ENCODE measurements around the gene TMEM220.

TMEM220 gene

GRCh38 chr17:10741416-10742135, 11.8 kb upstream of the TMEM220 start:
- Histone ChIP-seq H3K36me3 (replicated peaks; ENCODE audit: low read depth, low read length) (no peaks in the 10 kb centered on the region), H3K9ac (ENCODE audit: low read length) (no peak overlapping the region), H3K27ac (ENCODE audit: low read length) (no peak overlapping the region), H3K9me3 (ENCODE audit: insufficient read depth, low read length) (no peaks in the 10 kb centered on the region), H3K4me1 (ENCODE audit: low read length) (no peaks in the 10 kb centered on the region), H3K4me3 (ENCODE audit: low read length) (no peak overlapping the region), H3K4me2 (ENCODE audit: low read length) (no peak overlapping the region), H4K20me1 (ENCODE audit: insufficient read depth, low read length) (no peaks in the 10 kb centered on the region), H3K79me2 (ENCODE audit: low read length) (no peaks in the 10 kb centered on the region), H3K27me3 (ENCODE audit: low read depth, low read length) (no peaks in the 10 kb centered on the region; the same call in 1 of the 2 replicates), H2AFZ (ENCODE audit: low read depth, low read length) (no peak overlapping the region)
- no peak for TF ChIP-seq CTCF (IDR thresholded peaks at IDR 0.05; ENCODE audit: low read depth, low read length)
- no peak for TF ChIP-seq EZH2phosphoT487 (IDR thresholded peaks at IDR 0.05; ENCODE audit: low read depth)

GRCh38 chr17:10739386-10739785, 9.6 kb upstream of the TMEM220 start:
- no peaks in the 10 kb centered on the region for H4K20me1 ChIP-seq (ENCODE audit: insufficient read depth, low read length)
- H3K27me3 ChIP-seq (ENCODE audit: low read depth, low read length): no peaks in the 10 kb centered on the region
- H2AFZ ChIP-seq (ENCODE audit: low read depth, low read length): no peak overlapping the region
- H3K9ac ChIP-seq (ENCODE audit: low read length): no peak overlapping the region
- no peak overlapping the region for H3K27ac ChIP-seq (ENCODE audit: low read length)
- H3K4me2 ChIP-seq (ENCODE audit: low read length): no peak overlapping the region
- H3K36me3 ChIP-seq (replicated peaks; ENCODE audit: low read depth, low read length): no peaks in the 10 kb centered on the region
- H3K9me3 ChIP-seq (ENCODE audit: insufficient read depth, low read length): no peaks in the 10 kb centered on the region
- TF ChIP-seq CTCF (IDR thresholded peaks at IDR 0.05; ENCODE audit: low read depth, low read length) (no peak), EZH2phosphoT487 (IDR thresholded peaks at IDR 0.05; ENCODE audit: low read depth) (no peak)
- no peaks in the 10 kb centered on the region for H3K4me1 ChIP-seq (ENCODE audit: low read length)
- no peak overlapping the region for H3K4me3 ChIP-seq (ENCODE audit: low read length)
- H3K79me2 ChIP-seq (ENCODE audit: low read length): no peaks in the 10 kb centered on the region

GRCh38 chr17:10738521-10739258, 8.9 kb upstream of the TMEM220 start:
- Histone ChIP-seq H3K4me1 (ENCODE audit: low read length) (no peaks in the 10 kb centered on the region), H3K79me2 (ENCODE audit: low read length) (no peaks in the 10 kb centered on the region), H3K9ac (ENCODE audit: low read length) (no peak overlapping the region), H3K4me2 (ENCODE audit: low read length) (no peak overlapping the region), H3K9me3 (ENCODE audit: insufficient read depth, low read length) (no peaks in the 10 kb centered on the region), H3K36me3 (replicated peaks; ENCODE audit: low read depth, low read length) (no peaks in the 10 kb centered on the region), H2AFZ (ENCODE audit: low read depth, low read length) (no peak overlapping the region), H3K27me3 (ENCODE audit: low read depth, low read length) (no peaks in the 10 kb centered on the region), H3K4me3 (ENCODE audit: low read length) (no peak overlapping the region), H4K20me1 (ENCODE audit: insufficient read depth, low read length) (no peaks in the 10 kb centered on the region), H3K27ac (ENCODE audit: low read length) (no peak overlapping the region)
- TF ChIP-seq CTCF (IDR thresholded peaks at IDR 0.05; ENCODE audit: low read depth, low read length): no peak
- no peak for TF ChIP-seq EZH2phosphoT487 (IDR thresholded peaks at IDR 0.05; ENCODE audit: low read depth)

GRCh38 chr17:10737736-10738135, 7.9 kb upstream of the TMEM220 start:
- Histone ChIP-seq H3K4me3 (ENCODE audit: low read length) (no peak overlapping the region), H3K4me1 (ENCODE audit: low read length) (no peaks in the 10 kb centered on the region), H3K27me3 (ENCODE audit: low read depth, low read length) (no peaks in the 10 kb centered on the region), H4K20me1 (ENCODE audit: insufficient read depth, low read length) (no peaks in the 10 kb centered on the region), H3K9me3 (ENCODE audit: insufficient read depth, low read length) (no peaks in the 10 kb centered on the region), H3K79me2 (ENCODE audit: low read length) (no peaks in the 10 kb centered on the region), H3K4me2 (ENCODE audit: low read length) (peak overlapping the region; percentile 56; the same call in 1 of the 2 replicates), H3K36me3 (replicated peaks; ENCODE audit: low read depth, low read length) (no peaks in the 10 kb centered on the region), H2AFZ (ENCODE audit: low read depth, low read length) (no peak overlapping the region), H3K9ac (ENCODE audit: low read length) (no peak overlapping the region), H3K27ac (ENCODE audit: low read length) (no peak overlapping the region)
- TF ChIP-seq EZH2phosphoT487 (IDR thresholded peaks at IDR 0.05; ENCODE audit: low read depth): no peak
